Activated T-cell treated with anti-CD3 and anti-CD28 coated beads for 1 hour (primary cell): ENCODE measurements around the gene SERINC5.
"Not testable (repeated sequence)": the region's sequence is repeated elsewhere in the genome, so short reads cannot be mapped to it uniquely, and the experiment has no call there.

Experiments used
- DNase-seq: peaks from one replicate; pipeline ENCODE4 v3.0.0-alpha.2; 2020; ENCODE audit warnings: low read depth

The SERINC5 gene

GRCh38 chr5:80134876-80135275 lies 121.0 kb downstream of the SERINC5 start:
- no peak for DNase-seq

GRCh38 chr5:80129146-80129545 lies 126.7 kb downstream of the SERINC5 start:
- no peak for DNase-seq

- no peak for DNase-seq
Measured at GRCh38 chr5:80128141-80128540, 127.7 kb downstream of the SERINC5 start.

- no peak for DNase-seq
Measured at GRCh38 chr5:80127116-80127552, 128.7 kb downstream of the SERINC5 start.

- DNase-seq: no peak
Measured at GRCh38 chr5:80125962-80126480, 129.8 kb downstream of the SERINC5 start.

- DNase-seq: no peak
Measured at GRCh38 chr5:80125022-80125961, 130.6 kb downstream of the SERINC5 start.

GRCh38 chr5:80124121-80124918 lies 131.5 kb downstream of the SERINC5 start:
- no peak for DNase-seq

GRCh38 chr5:80122579-80122978 lies 133.3 kb downstream of the SERINC5 start:
- DNase-seq: no peak

- no peak for DNase-seq
Measured at GRCh38 chr5:80119372-80119771, 136.5 kb downstream of the SERINC5 start.

- no peak for DNase-seq
Measured at GRCh38 chr5:80117446-80117845, 138.4 kb downstream of the SERINC5 start.

- DNase-seq: no peak
Measured at GRCh38 chr5:80116465-80116864, 139.4 kb downstream of the SERINC5 start.

GRCh38 chr5:80116000-80116399 lies 139.8 kb downstream of the SERINC5 start:
- no peak for DNase-seq

- no peak for DNase-seq
Measured at GRCh38 chr5:80114860-80115259, 141.0 kb downstream of the SERINC5 start.

GRCh38 chr5:80111376-80111990 lies 144.4 kb downstream of the SERINC5 start:
- not testable (repeated sequence) for DNase-seq

GRCh38 chr5:80109646-80110478 lies 146.0 kb downstream of the SERINC5 start:
- no peak for DNase-seq

- no peak for DNase-seq
Measured at GRCh38 chr5:80106916-80107315, 148.9 kb downstream of the SERINC5 start.

GRCh38 chr5:80105698-80106439 lies 150.0 kb downstream of the SERINC5 start:
- no peak for DNase-seq

- no peak for DNase-seq
Measured at GRCh38 chr5:80103371-80103770, 152.5 kb downstream of the SERINC5 start.

- no peak for DNase-seq
Measured at GRCh38 chr5:80101993-80102392, 153.9 kb downstream of the SERINC5 start.

GRCh38 chr5:80097451-80097850 lies 158.4 kb downstream of the SERINC5 start:
- no peak for DNase-seq
